ENCODE results near the gene NTSR1.

The NTSR1 gene

DNA sequence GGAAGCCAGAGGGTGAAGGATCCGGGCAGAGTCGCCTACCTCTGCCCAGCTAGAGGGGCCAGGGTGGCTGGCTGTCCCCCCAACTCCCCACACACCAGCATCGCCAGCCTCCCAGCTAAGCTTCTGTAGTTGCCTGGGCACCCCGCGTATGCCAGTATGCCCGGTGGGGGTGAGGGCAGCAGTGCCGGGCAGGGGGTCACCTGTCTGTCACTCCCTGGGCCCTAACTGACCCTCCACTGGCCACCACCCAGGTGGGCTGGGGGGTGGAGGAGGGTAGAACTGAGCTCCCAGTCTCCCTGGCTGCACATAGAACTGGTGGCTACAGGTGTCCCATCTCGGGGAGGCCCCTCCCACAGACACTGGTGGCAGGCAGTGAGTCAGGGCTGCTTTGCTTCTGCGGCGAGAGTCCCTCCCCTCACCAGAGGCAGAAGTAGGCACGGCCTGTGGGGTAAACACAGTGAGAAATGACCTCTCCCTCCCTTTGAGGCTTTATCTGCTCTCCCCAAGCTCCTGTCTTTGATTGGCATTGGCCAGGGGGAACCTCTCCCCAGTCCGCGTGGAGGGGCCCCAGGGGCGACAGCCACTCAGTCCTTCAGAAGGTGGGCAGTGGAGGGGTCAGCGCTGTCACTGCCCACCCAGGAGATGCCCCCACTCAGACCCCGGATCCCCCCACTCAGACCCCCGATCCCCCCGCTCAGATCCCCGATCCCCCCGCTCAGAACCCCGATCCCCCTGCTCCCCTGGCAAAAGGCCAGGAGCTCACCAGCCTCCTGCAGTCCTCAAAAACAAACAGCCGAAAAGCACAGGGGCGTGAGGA, 2.5 kb downstream of the NTSR1 start:
- no peak overlapping the region for H3K27ac ChIP-seq
- TF ChIP-seq, protein P1, sequence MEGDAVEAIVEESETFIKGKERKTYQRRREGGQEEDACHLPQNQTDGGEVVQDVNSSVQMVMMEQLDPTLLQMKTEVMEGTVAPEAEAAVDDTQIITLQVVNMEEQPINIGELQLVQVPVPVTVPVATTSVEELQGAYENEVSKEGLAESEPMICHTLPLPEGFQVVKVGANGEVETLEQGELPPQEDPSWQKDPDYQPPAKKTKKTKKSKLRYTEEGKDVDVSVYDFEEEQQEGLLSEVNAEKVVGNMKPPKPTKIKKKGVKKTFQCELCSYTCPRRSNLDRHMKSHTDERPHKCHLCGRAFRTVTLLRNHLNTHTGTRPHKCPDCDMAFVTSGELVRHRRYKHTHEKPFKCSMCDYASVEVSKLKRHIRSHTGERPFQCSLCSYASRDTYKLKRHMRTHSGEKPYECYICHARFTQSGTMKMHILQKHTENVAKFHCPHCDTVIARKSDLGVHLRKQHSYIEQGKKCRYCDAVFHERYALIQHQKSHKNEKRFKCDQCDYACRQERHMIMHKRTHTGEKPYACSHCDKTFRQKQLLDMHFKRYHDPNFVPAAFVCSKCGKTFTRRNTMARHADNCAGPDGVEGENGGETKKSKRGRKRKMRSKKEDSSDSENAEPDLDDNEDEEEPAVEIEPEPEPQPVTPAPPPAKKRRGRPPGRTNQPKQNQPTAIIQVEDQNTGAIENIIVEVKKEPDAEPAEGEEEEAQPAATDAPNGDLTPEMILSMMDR (IDR thresholded peaks at IDR 0.05): no peak
- no peak for TF ChIP-seq ZFX (IDR thresholded peaks at IDR 0.05; ENCODE audit: borderline replicate concordance)

DNA sequence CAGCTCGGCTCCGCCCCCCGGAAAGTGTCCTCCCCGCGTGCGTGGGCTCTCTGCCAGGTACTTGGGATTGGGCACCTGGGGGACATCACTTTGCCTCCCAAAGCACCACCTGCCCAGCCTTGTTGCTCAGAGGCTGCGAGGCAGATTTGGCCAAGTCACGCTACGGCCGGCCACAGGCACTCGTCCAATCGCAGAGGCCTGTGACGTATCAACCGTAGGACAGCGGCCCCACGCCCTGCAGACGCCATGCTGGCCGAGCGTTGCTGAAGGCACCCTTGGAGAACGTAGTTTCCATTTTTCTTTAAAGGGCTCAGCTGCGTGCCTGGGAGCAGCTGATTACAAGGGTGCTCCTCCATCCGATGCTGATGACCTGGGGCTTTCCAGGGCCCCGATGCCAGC, 3.1 kb downstream of the NTSR1 start:
- H3K27ac ChIP-seq: no peak overlapping the region
- TF ChIP-seq ZFX (IDR thresholded peaks at IDR 0.05; ENCODE audit: borderline replicate concordance): no peak
- TF ChIP-seq, protein P1 (IDR thresholded peaks at IDR 0.05): no peak

DNA sequence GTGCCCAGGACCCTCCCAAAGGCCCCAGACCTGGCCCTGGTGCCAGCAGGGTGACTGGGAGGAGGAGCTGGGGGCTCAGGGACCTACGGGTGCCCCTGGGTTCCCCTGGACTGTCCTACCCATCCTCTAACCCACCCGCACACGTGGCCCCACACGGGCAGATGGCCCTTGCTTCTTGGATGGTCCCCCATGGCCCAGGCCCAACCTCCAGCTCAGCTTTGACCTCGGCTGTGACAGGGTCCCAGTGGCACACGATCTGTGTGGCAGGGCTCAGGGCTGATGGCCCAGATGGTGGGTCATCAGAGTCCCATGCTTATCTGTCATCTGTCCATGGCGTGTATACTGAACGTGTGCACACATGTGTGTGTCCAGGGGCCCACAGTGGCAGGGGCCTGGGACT, 4.0 kb downstream of the NTSR1 start:
- H3K27ac ChIP-seq: no peak overlapping the region

DNA sequence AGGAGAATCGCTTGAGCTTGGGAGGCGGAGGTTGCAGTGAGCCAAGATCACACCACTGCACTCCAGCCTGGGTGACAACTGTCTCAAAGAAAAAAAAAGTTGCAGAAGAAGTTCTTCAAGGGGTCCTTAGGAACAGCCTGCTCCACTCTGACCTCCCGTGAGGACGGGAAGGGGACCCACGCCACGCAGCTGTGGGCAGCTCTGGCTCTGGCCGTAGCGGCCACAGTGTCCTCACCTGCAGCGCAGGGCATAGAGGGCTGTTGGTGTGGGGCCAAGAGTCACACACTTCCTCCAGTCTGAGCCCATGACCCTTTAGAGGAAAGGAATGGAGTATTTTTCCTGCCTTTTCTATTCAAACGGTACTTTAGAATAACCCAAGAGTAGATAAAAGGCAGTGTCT, 5.4 kb downstream of the NTSR1 start:
- TF ChIP-seq, protein P1 (IDR thresholded peaks at IDR 0.05): no peak
- no peak for TF ChIP-seq ZFX (IDR thresholded peaks at IDR 0.05; ENCODE audit: borderline replicate concordance)
- no peak overlapping the region for H3K27ac ChIP-seq

More for the DNA sequence above, 4.0 kb downstream of the NTSR1 start:
- TF ChIP-seq, protein P1 (IDR thresholded peaks at IDR 0.05): no peak
- no peak for TF ChIP-seq ZFX (IDR thresholded peaks at IDR 0.05; ENCODE audit: borderline replicate concordance)

DNA sequence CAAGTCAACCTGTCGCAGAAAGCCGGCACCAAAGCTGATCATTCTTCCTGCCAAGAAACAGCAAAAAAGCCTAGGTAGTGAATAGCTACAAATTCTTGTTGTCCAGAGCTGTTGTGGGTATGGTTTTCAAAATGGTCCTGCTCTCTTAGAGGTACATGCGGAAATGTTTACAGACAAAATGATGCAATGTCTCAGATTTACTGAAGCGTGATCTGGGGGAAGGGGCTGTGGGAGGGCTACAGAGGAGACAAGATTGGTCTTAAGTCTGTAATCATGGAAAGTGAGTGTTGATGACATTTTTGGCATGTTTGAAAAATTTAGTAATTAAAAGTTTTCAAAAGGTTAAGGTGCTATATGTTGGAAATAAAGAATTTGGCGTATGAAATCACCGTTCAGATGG, 6.2 kb downstream of the NTSR1 start:
- no peak overlapping the region for H3K27ac ChIP-seq
- TF ChIP-seq, protein P1 (IDR thresholded peaks at IDR 0.05): no peak
- no peak for TF ChIP-seq ZFX (IDR thresholded peaks at IDR 0.05; ENCODE audit: borderline replicate concordance)

DNA sequence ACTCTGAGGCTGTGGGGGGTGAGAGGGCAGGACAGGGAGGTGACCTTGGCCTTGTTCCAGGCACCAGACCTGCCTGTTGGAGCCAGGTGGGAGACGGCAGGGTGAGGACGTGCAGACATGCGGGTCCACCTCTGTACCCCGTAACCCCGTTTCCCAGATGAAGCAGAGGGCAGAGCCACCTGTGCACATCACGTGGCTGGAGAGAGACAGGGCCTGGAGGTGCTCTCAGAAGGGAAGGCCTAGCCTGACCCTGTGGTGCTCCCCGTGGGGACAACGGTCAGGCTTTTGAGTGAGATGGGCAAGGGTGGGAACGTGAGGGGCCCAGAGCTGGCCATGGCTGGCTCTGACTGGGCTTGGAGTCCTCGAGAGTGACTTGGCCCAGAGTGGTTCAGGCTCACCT, 6.6 kb downstream of the NTSR1 start:
- TF ChIP-seq, protein P1 (IDR thresholded peaks at IDR 0.05): no peak
- H3K27ac ChIP-seq: no peak overlapping the region

DNA sequence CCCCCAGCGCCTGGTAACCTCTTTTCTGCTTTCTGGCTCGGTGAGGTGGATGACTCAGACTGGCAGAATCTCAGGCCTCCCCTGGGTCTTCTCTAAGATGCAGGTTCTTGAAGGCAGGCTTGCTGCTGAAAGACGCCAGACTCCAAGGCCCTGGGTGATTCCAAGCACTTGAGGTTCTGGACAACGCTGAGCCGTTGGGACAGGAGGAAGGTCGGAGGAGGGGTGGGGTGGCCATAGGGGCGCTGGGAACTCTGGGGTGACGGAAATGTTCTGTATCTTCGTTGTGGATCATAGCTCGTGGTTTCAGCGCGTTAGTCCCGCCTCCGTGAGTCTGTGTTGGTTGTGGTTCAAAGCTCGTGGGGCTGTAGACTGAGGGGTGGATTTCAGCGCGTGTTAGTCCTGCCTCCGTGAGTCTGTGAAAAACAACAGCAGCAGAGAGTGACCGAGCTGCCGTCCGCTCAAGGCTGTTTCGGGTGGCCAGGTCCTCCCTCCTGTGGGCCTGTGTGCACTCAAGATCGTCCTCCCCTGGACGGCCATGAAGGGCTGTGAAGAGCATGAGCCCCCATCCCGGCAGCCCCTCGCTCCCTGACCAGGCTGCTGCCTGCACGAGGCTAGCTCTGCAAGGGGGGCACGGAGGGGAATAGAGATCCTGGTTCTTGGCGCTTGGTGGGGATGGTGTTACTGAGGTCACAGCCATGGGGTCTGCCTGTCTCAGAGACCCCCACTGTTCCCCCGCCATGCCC, 7.7 kb downstream of the NTSR1 start:
- no peak overlapping the region for H3K27ac ChIP-seq
- TF ChIP-seq, protein P1 (IDR thresholded peaks at IDR 0.05): no peak
- TF ChIP-seq ZFX (IDR thresholded peaks at IDR 0.05; ENCODE audit: borderline replicate concordance): no peak
